HG02759 (cell line): Measurements from ENCODE around the gene NTM.
"Not testable (repeated sequence)": the region's sequence is repeated elsewhere in the genome, so short reads cannot be mapped to it uniquely, and the experiment has no call there.

Source experiments
- ATAC-seq: cut with Tn5 transposase; IDR thresholded peaks from one replicate; pipeline ENCODE4 v1.9.1; 2021; ENCODE audit warnings: mild to moderate bottlenecking, moderate library complexity; ENCODE audit not compliant: unreplicated experiment

The NTM gene

DNA sequence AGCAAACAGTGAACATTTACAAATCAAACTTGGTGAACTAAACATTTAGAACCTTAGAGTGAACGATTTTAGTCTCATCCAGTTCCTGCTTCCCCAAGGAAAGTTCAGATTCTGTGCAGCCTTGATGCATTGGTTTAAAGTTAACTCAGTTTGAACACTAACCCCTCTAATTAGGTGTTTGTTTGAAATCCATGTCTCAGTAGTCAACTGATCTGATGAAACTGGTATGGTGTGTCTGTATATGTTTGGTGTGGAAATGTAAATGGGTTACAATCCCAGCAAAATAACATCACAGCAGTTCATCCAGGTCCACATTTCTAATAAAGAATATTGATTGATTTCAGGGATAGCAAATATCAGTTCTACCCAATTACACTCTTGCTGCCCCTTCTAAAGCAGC lies 532.0 kb downstream of the NTM start:
- ATAC-seq = no peak

DNA sequence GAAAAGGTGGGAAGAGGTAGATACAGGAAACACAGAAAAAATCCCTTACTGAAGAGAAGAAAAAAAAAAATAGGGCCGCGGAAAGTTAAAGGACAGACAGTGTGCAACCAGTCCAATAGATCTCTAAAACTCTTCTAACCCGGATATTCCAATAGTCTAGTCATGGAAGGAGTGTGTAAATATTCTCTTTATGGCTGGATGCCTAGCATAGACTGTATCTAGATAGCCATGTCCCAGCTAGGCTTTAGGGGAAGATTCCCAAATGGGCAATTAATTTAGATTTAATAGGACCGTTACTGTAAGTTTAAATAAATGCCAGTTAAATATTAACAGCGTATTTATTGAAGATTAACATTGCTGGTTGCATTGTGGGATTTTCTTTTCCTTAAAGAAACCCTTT lies 532.7 kb downstream of the NTM start:
- no peak for ATAC-seq

DNA sequence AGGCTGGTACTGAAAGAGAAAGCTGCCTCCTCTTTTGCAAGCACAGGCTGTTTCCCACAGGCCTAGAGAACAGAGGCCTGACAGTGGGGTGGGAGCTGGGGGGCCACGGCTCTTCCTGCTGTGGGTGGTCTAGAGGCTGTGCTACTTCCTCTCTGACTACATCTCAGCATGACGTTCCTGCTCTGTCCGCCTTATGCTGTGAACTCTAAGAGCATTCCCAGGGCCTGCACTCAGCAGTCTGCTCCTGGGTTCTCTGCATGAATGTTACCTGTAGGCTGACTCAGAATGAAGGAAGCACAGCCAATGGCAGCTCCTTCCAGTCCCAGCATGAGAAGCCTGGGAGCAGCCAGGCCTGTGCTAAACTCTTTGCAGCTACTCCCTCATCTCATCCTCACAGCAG lies 534.3 kb downstream of the NTM start:
- ATAC-seq = no peak

- ATAC-seq = no peak
Measured at GRCh38 chr11:131906963-131907362, 536.5 kb downstream of the NTM start.

DNA sequence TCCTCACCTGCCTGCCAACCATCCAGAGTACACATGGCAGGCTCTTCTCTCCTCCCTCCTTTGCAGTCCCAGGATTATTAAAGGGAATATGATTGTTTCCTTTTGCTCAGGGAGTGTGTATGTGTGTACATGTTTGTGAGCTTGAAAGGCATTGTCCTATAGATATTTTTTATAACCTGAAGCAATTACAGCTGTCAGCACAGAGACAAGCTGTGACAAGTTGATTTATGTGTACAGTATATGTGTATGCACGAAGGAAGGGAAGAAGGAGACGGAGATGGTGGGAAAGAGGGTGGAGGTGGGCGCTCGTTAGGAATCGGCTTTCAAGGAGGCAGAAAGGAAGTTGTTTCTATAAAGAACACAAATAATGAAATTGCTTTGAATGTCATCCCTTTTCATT lies 537.0 kb downstream of the NTM start:
- ATAC-seq = no peak

DNA sequence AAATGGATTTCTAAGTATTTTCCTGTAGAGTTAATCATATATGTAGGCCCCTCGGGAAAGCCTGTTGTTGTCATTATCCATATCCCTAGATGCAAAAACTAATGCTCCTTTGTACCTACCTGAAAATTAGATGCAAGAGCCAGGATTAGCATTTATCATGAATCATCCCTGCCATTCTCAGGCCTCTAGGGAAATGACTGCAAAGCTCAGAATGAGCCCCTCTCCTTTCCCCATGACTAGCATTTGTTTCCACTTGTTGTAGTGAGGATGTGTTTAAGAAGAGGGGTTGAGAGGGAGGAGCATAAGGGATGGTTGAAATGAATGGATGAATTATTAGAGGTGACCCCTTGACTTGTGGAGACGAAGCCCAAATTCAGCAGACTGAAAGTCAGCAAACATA lies 537.9 kb downstream of the NTM start:
- no peak for ATAC-seq

DNA sequence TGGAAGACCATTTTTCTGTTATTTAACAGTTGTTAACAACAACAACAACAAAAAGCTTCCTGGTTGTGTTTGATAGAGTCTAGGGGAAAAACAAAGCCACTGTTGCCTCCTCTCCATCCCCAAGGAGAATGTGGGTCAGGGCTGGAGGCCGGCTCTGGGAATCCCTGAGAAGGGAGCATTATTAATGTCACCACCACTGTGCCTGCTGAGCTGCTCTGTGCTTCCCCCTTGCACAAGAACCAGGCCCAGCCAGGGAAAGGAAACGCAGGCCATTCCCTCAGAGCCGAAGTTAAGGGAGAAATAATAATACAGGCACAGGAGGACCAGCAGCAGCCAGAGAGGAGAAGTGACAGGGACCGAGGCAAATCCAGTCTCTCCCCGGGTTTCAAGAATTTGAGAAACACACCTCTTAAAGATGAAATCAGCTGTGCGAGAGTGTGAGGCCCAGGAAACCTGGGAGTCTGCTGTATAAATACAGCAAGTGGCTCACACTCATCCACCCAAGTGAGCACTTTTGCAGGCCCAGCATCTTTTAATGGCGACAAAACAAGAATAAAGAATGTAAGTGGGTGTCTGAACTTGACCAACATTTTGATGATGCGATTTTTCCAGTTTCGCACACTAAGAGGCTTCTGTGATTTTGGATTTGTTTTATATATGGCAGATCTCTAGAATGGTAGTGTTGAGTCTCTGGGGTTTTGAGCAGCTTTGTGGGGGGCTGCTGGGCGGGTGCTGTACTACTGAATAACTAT lies 539.2 kb downstream of the NTM start:
- ATAC-seq = no peak

DNA sequence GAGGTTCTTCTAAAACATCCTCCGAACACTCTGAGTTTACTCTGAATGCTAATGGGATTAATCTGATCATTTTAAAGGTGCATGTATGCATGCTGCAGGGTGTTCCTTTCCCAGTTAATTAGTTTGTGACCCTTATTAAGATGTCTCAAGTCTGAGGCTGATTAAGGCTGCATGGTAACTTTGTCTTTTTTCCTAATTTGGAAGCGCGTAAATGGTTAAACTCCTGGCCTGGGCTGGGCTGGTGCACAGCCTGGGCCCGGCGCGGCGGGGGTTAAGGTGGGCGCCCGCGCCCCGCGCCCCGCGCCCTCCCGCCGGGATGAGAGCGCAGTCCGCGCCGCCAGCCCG lies 539.7 kb downstream of the NTM start:
- no peak for ATAC-seq

- no peak for ATAC-seq
Measured at GRCh38 chr11:131910523-131911387, 540.3 kb downstream of the NTM start.

- ATAC-seq = not testable (repeated sequence)
Measured at GRCh38 chr11:131911388-131912032, 541.1 kb downstream of the NTM start.

DNA sequence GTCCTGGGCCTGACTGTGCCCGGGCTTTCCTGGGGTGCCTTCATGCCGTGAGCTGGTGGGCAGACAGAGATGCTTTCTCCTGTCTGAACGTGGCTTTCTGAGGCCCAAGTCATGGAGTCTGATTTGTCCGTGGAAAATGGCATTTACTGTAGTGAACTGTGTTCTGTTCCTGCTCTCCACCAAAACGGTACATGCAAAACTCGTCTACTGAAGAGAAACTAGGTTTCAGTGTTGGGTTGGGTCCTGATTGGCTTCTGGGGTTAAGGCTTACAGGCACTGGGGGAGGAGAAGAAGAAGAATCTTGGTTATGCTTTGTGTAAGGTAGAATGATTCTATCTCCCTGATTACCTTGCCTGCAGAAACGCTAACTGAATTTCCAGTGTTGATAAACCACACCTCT lies 541.7 kb downstream of the NTM start:
- no peak for ATAC-seq

DNA sequence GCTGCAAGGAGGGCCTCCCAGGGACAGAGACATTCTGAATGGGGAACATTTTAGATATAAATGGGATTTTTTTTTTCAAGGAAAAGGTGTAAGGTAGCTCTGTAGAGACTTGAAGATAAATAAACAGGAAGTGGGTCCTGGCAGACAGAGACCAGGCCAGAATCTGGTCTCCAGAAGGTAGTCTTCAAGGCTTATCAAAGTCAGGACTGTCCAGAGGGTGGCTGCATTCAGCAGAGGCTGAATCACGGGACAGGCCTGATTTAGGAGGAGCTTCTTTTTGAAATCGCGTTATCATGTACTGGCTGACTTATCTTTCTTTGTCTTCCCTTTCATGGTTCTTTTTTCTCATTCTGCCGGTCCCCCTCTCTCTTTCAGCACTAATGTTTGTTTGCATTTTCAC lies 542.9 kb downstream of the NTM start:
- ATAC-seq = no peak

GRCh38 chr11:131914361-131914774 lies 544.0 kb downstream of the NTM start:
- no peak for ATAC-seq

- ATAC-seq = no peak
Measured at GRCh38 chr11:131916638-131917037, 546.2 kb downstream of the NTM start.

DNA sequence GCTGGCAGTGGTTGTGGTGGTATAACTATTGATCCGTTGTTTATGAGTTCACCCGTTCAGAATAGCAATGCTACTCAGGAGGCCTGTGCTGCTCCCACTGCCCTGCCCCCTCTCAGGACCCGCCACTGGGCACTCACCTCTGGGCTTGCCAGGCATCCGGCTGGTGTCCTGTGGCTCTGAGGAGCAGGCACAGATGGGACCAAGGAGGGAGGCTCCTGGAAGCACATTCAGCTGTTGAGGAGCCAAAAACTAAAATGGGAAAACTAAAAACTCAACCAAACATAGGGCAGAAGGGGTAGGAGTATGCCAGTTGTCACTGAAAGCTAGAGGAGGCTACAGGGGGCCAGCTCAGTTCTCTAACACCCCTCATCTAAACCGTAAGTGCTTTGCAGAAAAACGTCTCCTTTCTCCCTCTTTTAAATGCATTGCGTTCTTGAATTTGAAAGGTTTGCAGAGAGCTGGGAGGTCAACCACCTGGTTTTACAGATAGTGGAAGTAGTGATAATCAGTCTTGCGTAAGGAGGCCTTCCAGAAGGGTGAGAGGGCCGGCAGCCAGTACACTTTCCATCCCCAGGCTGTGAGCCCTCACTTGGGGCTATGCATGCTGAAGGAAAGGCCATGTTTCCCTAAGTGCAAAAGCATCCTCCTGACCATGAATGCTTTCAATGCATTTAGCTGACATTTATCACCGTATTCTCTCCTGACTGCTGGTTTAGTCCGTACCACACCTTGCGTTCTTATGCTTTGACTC lies 547.4 kb downstream of the NTM start:
- ATAC-seq = no peak

DNA sequence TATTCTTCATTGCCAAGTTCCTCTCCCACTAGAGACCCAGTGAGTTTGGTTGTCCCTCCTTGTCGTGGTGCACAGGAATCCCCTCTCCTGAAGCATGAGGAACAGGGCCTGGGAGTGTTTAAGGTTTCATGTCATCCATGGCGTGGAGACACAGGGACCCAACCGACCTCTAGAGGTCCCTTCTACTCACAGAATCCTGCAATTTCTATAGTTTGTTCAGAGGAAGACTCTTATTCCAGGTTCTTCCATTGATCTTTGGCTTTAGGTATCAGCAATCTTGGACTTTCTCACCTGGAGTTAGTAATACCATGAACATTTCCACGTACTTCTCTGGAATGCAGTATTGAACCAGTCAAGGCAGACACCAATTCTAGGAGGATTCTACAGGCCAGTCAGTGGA lies 548.2 kb downstream of the NTM start:
- ATAC-seq = no peak

- no peak for ATAC-seq
Measured at GRCh38 chr11:131922220-131922619, 551.8 kb downstream of the NTM start.

DNA sequence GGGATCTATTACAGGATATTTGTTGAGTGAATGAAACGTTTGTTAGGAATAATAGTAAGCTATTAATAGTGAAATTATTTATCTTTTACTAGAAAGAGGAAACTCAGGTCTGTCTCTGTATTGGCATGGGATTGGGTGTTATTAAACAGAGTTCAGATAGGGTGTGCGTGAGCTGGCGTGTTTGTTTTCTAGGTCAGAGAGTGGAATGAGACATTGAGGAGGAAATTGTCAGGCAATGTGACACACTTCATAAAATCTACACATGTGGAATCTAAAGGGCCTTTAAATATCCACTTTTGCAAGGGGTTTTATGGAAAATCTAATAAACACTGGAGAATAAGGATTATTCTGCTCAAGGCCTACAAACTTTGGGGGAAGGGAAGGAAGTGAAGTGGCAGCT lies 552.9 kb downstream of the NTM start:
- no peak for ATAC-seq

GRCh38 chr11:131924001-131924400 lies 553.6 kb downstream of the NTM start:
- no peak for ATAC-seq

DNA sequence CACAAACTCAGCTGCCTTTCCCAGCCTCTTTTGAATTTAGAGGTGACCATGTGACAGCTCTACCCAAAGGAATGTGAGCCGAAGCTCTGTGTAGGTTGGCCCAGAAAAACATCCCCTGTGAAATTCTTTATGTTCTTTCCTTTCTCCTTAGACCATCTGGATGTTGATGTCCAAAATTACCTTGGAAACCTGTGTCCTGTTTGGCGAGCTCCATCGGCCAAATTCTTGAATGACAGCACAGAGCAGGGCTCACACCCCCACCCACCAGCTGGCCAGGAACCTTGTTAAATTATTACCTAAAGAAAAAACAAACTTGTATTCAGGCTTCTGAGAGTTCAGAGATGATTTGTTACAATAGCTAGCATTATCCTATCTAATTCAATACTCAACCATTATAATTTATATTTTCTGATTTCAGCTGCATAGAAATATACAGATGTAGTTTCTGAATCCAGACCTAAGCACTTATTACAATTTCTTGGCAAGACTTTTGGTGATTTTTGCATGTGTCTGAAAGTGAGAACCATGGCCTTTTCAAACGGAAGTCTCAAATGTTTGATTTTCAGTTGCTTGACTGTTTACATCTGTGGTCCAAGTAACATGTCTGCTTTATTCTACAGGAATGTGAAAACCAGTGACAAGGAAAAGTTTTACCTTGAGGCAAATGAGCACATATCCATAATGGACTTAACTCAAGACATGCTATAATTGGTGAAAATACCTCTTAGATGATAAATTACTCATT lies 554.2 kb downstream of the NTM start:
- ATAC-seq = no peak

- ATAC-seq = no peak
Measured at GRCh38 chr11:131925829-131926228, 555.4 kb downstream of the NTM start.
